Peyer's patch (tissue), 4 donors: ENCODE data around the gene MTSS2. TPM values are rescaled to one million over a fixed set of nuclear protein-coding genes. Genes with fewer than 3 reads are reported as not detected.

Experiments used
- DNase-seq, 3 donors: peaks; one replicate each; pipeline ENCODE4 v3.0.0-alpha.2; 2017 to 2019
- H3K27ac ChIP-seq, 4 donors: fragments of 200-600 bp; sonication (generic); one replicate each; pipeline ENCODE4 v1.5.1; 2016 to 2019
- H3K27me3 ChIP-seq, 2 donors: fragments of 200-600 bp; sonication (generic); one replicate each; pipeline ENCODE4 v1.5.1; 2019
- H3K36me3 ChIP-seq, 3 donors: fragments of 200-600 bp; sonication (generic); one replicate each; pipeline ENCODE4 v1.5.1; 2016 to 2019
- H3K4me1 ChIP-seq, 4 donors: fragments of 200-600 bp; sonication (generic); one replicate each; pipeline ENCODE4 v1.5.1; 2016 to 2019
- H3K4me3 ChIP-seq, 4 donors: fragments of 200-600 bp; sonication (generic); 1 replicate in 3 of 4; 2 replicates in 1 of 4; pipeline ENCODE4 v1.5.1; 2016 to 2019; ENCODE audit warnings: mild to moderate bottlenecking in 1 of 4
- H3K9me3 ChIP-seq, 4 donors: fragments of 200-600 bp; sonication (generic); one replicate each; pipeline ENCODE4 v1.5.1; 2016 to 2019; ENCODE audit warnings: mild to moderate bottlenecking in 1 of 4
- POLR2A ChIP-seq, 2 donors: fragments of 450-650 bp; IDR thresholded peaks; one replicate each; pipeline ENCODE4 v1.5.1; 2017; ENCODE audit warnings: antibody characterized with exemption in 2 of 2, mild to moderate bottlenecking in 2 of 2, moderate library complexity in 2 of 2
- total RNA-seq, 4 donors: library from RNA; depleted of rRNA; stranded (reverse); fragments of >200 nt; gene quantifications; one replicate each; pipeline ENCODE4 v1.1.0, GENCODE V29; 2016
- TF ChIP-seq, protein P1 (sequence below), 6 experiments: fragments of 450-650 bp in 4 of 6; fragments of 200-600 bp in 2 of 6; sonication (generic) in 1 of 6; IDR thresholded peaks; one replicate each; pipeline ENCODE4 v1.5.1; 2017 to 2019; ENCODE audit warnings: antibody characterized with exemption in 6 of 6, mild to moderate bottlenecking in 3 of 6, moderate library complexity in 1 of 6

The MTSS2 gene
- total RNA-seq, 4 donors from 2014 or later = 12.1 to 115 (median 30.4) TPM

DNA sequence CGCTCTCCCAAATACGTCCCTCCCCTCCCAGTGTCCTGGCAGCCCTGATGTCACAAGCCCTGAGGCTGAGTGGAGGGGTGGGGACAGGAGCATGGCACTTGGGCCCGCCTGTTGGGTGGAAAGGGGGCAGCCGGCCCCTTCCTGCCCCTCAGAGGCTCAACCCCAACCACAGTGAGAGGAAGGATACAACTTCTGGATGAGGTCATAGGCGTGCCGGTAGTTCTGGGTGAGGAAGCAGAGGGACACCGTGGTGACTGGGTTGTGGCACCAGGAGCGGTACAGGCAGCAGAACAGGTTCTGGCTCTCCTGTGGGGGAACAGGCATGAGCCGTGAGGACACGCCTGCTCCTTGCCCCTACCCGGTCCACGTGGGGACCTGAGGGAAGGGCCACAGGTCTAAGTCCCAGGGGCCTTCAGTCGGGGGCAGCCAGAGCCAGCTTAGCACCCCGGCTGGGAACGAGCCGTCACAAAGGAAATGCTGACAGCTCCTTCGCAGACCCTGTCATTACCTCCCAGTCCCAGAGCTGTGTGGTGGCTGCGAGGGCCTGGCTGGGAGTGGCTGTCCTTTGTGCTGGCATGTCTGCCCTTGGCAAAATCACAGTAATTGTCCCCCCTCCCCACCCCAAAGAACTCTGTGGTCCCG is 11.2 kb upstream of the MTSS2 start:
- Histone ChIP-seq H3K27ac (peak overlapping the region in 2 of 4 donors; percentile 17 to 93), H3K9me3 (no peaks in the 10 kb centered on the region), H3K4me1 (peaks cover 0 to 60% (median 2%) of the 10 kb centered on the region in 4 donors), H3K4me3 (no peak overlapping the region), H3K27me3 (no peaks in the 10 kb centered on the region), H3K36me3 (peaks cover 0 to 4% (median 0%) of the 10 kb centered on the region in 3 donors)
- TF ChIP-seq, protein P1, sequence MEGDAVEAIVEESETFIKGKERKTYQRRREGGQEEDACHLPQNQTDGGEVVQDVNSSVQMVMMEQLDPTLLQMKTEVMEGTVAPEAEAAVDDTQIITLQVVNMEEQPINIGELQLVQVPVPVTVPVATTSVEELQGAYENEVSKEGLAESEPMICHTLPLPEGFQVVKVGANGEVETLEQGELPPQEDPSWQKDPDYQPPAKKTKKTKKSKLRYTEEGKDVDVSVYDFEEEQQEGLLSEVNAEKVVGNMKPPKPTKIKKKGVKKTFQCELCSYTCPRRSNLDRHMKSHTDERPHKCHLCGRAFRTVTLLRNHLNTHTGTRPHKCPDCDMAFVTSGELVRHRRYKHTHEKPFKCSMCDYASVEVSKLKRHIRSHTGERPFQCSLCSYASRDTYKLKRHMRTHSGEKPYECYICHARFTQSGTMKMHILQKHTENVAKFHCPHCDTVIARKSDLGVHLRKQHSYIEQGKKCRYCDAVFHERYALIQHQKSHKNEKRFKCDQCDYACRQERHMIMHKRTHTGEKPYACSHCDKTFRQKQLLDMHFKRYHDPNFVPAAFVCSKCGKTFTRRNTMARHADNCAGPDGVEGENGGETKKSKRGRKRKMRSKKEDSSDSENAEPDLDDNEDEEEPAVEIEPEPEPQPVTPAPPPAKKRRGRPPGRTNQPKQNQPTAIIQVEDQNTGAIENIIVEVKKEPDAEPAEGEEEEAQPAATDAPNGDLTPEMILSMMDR (IDR thresholded peaks at IDR 0.05) = no peak
- TF ChIP-seq POLR2A (IDR thresholded peaks at IDR 0.05) = no peak
- DNase-seq = no peak

DNA sequence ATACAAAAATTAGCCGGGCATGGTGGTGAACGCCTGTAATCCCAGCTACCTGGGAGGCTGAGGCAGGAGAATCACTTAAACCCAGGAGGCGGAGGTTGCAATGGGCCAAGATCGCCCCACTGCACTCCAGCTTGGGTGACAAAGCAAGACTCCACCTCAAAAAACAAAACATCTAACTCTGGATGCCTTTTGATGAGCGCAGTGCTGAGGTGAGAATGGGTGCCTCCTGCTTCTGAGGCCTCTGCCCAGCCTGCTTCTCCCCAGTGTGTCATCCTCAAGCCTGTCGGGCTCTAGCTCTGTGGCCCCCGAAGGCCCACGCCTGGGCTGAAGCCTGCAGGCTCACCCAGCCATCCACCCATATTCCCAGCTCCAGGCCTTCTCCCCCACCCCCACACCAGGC is 10.5 kb upstream of the MTSS2 start:
- H3K27me3 ChIP-seq = no peaks in the 10 kb centered on the region
- H3K27ac ChIP-seq = peak overlapping the region in 2 of 4 donors; percentile 59 to 93
- peaks cover 0 to 60% (median 2%) of the 10 kb centered on the region in 4 donors for H3K4me1 ChIP-seq

DNA sequence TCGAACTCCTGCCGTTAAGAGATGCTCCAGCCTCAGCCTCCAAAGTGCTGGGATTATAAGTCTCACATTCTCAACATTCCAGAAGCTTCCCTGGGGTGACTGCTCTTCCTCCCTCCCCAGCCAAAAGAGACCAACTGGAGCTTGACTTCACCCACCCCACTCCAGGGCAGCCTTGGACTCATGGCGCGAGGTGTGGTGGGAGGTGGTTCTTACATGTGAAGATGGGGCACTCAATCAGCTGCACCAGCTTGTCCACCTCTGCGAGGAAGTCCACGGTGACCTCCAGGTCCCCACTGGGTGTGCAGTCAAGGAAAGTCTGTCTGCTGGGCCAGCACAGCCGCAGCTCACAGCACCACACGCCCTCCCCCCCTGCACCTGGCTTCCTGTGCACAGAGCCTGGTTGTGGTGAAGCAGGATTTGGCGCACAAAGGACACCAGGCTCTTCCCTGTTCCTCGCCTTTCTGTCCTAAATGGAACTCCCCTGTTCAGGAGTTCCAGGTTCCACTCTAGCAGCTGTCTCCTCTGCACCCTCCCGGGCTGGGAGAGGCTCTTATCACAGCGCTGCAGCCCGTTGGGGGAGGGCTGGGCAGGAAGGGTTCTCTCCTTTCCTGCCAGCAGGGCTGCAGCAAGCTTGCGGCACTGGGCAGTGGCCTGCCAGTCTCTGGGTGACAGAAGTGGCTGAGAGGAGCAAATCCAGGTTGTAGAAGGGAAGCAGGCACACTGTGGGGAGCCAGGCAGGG is 9.6 kb upstream of the MTSS2 start:
- Histone ChIP-seq H3K27ac (peak overlapping the region in 3 of 4 donors; percentile 5 to 93 (median 59)), H3K4me3 (no peak overlapping the region), H3K9me3 (no peaks in the 10 kb centered on the region), H3K27me3 (no peaks in the 10 kb centered on the region), H3K4me1 (peaks cover 0 to 69% (median 2%) of the 10 kb centered on the region in 4 donors), H3K36me3 (peaks cover 0 to 4% (median 0%) of the 10 kb centered on the region in 3 donors)
- no peak for DNase-seq
- TF ChIP-seq POLR2A (IDR thresholded peaks at IDR 0.05) = no peak
- TF ChIP-seq, protein P1 (IDR thresholded peaks at IDR 0.05) = peak in 1 of 6 experiments; percentile 36

More for the DNA sequence above, 10.5 kb upstream of the MTSS2 start:
- H3K36me3 ChIP-seq = peaks cover 0 to 4% (median 0%) of the 10 kb centered on the region in 3 donors
- TF ChIP-seq, protein P1 (IDR thresholded peaks at IDR 0.05) = no peak
- TF ChIP-seq POLR2A (IDR thresholded peaks at IDR 0.05) = no peak
- DNase-seq = no peak
- H3K4me3 ChIP-seq = no peak overlapping the region
- H3K9me3 ChIP-seq = no peaks in the 10 kb centered on the region

- Histone ChIP-seq H3K27ac (peak overlapping the region; percentile 5 to 93 (median 59)), H3K4me1 (peaks cover 0 to 75% (median 2%) of the 10 kb centered on the region in 4 donors)
Measured at GRCh38 chr16:70694868-70695218, 9.0 kb upstream of the MTSS2 start.

DNA sequence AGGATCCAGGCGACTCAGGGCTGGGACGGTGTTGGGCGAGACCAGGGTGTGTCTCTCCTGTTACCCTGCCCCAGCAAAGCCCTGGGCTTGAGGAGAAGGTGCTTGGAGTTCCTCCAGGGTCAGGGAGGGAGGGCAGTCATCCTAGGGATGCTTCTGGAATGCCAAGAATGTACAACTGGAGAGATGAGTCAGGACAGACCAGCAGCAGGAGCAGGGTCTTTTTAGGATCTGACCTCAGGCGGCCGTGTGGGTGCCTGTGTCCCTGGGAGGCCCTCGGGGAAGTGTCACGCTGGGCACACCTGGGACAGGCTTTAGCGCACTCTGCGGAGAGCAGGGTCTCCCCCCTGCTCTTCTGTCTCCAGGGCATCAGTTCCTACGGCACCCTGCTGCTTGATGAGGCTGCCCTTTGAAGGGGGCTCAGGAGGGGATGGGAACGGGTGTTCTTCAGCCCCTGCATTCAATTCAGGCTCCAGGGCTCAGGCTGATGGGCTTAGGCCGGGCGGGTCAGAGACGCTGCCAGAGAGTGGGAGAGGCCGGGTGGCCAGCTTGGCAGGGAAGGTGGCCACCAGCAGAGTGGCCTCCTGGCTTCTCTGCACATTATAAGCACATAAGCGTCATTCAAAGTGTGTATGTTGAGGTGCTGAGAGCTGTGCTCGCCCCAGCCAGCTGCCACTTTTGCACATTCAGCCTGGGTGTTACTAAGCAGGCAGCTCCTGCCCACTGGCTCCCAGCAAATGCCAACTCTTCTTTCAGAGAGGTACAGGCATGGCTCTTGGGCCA is 8.4 kb upstream of the MTSS2 start:
- H3K4me3 ChIP-seq = no peak overlapping the region
- H3K9me3 ChIP-seq = no peaks in the 10 kb centered on the region
- no peak for DNase-seq
- no peaks in the 10 kb centered on the region for H3K27me3 ChIP-seq
- H3K4me1 ChIP-seq = peaks cover 0 to 81% (median 2%) of the 10 kb centered on the region in 4 donors
- H3K36me3 ChIP-seq = peaks cover 0 to under 1% (median 0%) of the 10 kb centered on the region in 3 donors
- no peak for TF ChIP-seq POLR2A (IDR thresholded peaks at IDR 0.05)
- TF ChIP-seq, protein P1 (IDR thresholded peaks at IDR 0.05) = no peak
- peak overlapping the region; percentile 53 to 93 (median 82) for H3K27ac ChIP-seq

More at GRCh38 chr16:70694868-70695218, 9.0 kb upstream of the MTSS2 start:
- no peaks in the 10 kb centered on the region for H3K9me3 ChIP-seq
- H3K4me3 ChIP-seq = no peak overlapping the region
- H3K36me3 ChIP-seq = peaks cover 0 to 4% (median 0%) of the 10 kb centered on the region in 3 donors
- no peak for DNase-seq
- TF ChIP-seq, protein P1 (IDR thresholded peaks at IDR 0.05) = no peak
- no peak for TF ChIP-seq POLR2A (IDR thresholded peaks at IDR 0.05)
- no peaks in the 10 kb centered on the region for H3K27me3 ChIP-seq
